Motor neuron (in vitro differentiated cells): ENCODE measurements around the gene RANBP9. TPM values are rescaled to one million over a fixed set of nuclear protein-coding genes. Genes with fewer than 3 reads are reported as not detected.
A peak's percentile ranks its signal among the peaks of the same experiment; 100 is the strongest.

Experiments
- ATAC-seq, 8 experiments: fragments of 200-7000 bp; cut with Tn5 transposase; replicated peaks in 6 of 8; 2 replicates each; pipeline ENCODE4 v1.8.0; 2021; ENCODE audit warnings: mild to moderate bottlenecking in 8 of 8, moderate library complexity in 8 of 8
- H3K27ac ChIP-seq, 2 donors: fragments of 250-450 bp; sonication (Bioruptor Pico); 2 replicates each; pipeline ENCODE4 v1.9.0; 2021; ENCODE audit warnings: antibody characterized with exemption in 2 of 2, mild to moderate bottlenecking in 2 of 2, moderate library complexity in 1 of 2
- H3K4me1 ChIP-seq, 2 donors: fragments of 250-450 bp; sonication (Bioruptor Pico); replicated peaks in 1 of 2; 2 replicates each; pipeline ENCODE4 v1.6.1; 2021; ENCODE audit warnings: antibody characterized with exemption in 2 of 2, mild to moderate bottlenecking in 2 of 2, moderate library complexity in 1 of 2
- H3K4me3 ChIP-seq, 5 donors: fragments of 250-450 bp; sonication (Bioruptor Pico); 2 replicates each; pipeline ENCODE4 v1.9.0; 2021; ENCODE audit warnings: antibody characterized with exemption in 5 of 5, mild to moderate bottlenecking in 5 of 5, moderate library complexity in 4 of 5
- WGBS, 10 experiments: fragments of 450-650 bp; shearing (Covaris generic); methylation state at CpG; one replicate each; pipeline ENCODE4 v1.0.0; 2022; 5-methylcytosine and 5-hydroxymethylcytosine counted together
- in situ Hi-C, 9 experiments: fragments of 400-800 bp; cut with MboI; loops; one replicate each; pipeline ENCODE4 v1.15.0; 2021; ENCODE audit warnings: low sequenced_read_pairs in 9 of 9, low pct_unique_long_range_greater_than_20kb in 2 of 9; ENCODE audit not compliant: unreplicated experiment in 9 of 9
- total RNA-seq, 8 experiments: library from RNA; unstranded; fragments of 300-600 nt; gene quantifications; 2 replicates each; pipeline versions ENCODE4 v1.2.3 to v1.2.4, GENCODE V29; 2022

The RANBP9 gene
- total RNA-seq, 8 experiments from 2014 or later: 23.4 to 47.8 (median 37.9) TPM

- WGBS, 10 experiments: 0 to 3% (median 0%) methylated on average over 4 to 13 of the region's 85 CpGs; no CpG with 5 or more reads in 4 of the 10 experiments
- peaks cover 9 to 19% of the 10 kb centered on the region in 2 donors for H3K4me1 ChIP-seq
- ATAC-seq: peak; percentile 84 to 93 (median 90)
- peak within 1 kb of the TSS; percentile 64 to 99 (median 81) for H3K4me3 ChIP-seq
- peak within 1 kb of the TSS; percentile 86 to 95 for H3K27ac ChIP-seq
- in situ Hi-C loops: no loop called here
Observed at GRCh38 chr6:13614926-13615791, 96.5 kb downstream of the RANBP9 start, which contains the start of gene NOL7. TSS of gene NOL7 (plus strand) at chr6:13615335. CDS start at chr6:13615359, 24 bp downstream.

DNA sequence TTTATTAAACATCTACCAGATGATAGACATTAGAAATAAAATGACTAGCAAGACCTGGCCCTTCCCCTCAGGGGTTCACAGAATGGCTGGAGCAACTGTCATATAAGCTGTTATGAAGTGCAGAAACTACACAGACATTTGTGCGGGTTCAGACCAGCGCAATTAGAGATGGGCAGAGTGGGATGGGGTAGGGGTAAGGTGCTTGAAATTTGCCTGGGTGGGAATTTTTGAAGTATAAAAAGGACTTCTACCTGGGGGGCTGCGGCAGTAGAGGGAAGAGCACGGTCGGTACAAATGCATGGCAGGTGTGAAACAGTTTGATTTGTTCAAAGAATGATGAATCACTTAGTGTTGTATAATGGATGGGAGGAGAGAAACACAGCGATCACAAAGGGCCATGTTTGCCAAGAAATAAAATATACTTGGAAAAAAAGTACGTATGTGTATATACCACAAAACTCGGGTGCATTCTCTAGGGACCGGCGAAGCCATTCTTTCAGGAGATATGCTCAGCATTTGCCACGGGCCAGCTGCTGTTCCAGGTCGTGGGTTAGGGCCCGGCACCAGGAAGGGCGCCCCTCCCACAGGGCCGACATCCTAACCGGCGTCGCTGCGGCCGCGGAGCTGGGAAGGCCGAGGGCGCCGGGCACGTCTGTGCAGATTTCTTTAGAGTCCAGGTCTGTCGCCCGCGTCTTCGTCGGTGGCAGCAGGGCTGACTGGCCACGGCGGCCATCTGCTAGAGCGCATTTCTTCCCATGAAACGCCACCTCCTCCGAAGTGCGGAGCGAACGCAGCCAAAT is 97.3 kb downstream of the RANBP9 start:
- H3K4me3 ChIP-seq: peak overlapping the region; percentile 64 to 99 (median 81)
- 0 to 73% (median 20%) methylated on average over 1 to 25 of the region's 38 CpGs for WGBS, 10 experiments
- in situ Hi-C loops: no loop called here
- H3K27ac ChIP-seq: peak overlapping the region; percentile 86 to 95
- H3K4me1 ChIP-seq: peaks cover 9 to 19% of the 10 kb centered on the region in 2 donors
- ATAC-seq: peak; percentile 37 to 61 (median 52)

DNA sequence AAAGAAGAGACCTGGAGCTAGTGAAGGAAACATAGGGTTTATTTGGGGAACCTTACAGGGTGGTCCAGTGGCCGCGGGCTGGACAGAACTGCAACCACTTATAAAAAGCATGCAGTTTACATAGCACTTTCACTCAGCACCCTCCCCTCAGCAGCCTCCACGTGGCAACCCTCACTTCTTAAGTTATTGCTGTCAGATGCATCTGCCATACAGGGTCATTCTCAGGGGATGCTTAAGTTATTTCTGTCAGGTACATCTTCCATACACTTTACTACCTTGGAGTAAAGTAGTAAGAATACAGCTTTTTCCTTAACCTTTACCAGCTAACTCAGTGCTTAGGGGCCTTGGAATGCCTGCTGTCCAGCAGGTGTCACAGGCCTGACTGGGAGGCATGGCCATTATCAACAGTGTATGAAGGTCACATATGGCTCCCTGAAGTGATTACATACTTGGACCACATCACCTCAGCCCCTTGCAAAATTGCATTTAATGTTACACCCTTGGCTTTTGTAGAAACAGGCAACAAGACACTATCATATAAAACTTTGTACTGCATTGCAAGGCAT is 98.5 kb downstream of the RANBP9 start:
- no peak for ATAC-seq
- in situ Hi-C loops: no loop called here
- Histone ChIP-seq H3K4me3 (peak overlapping the region in 1 of 5 donors; percentile 97), H3K27ac (no peak overlapping the region), H3K4me1 (peaks cover 9 to 19% of the 10 kb centered on the region in 2 donors)
- WGBS, 10 experiments: 0 to 90% (median 64%) methylated on average over 1 to 3 of the region's 3 CpGs; no CpG with 5 or more reads in 1 of the 10 experiments

- in situ Hi-C loops: no loop called here
- ATAC-seq: no peak
- Histone ChIP-seq H3K4me3 (no peak overlapping the region), H3K27ac (no peak overlapping the region), H3K4me1 (peaks cover 7 to 13% of the 10 kb centered on the region in 2 donors)
- WGBS, 10 experiments: 60 to 91% (median 76%) methylated on average over 1 to 4 of the region's 4 CpGs; no CpG with 5 or more reads in 2 of the 10 experiments
Observed at GRCh38 chr6:13611715-13612114, 99.9 kb downstream of the RANBP9 start.

- H3K4me3 ChIP-seq: no peak overlapping the region
- in situ Hi-C loops: no loop called here
- no peaks in the 10 kb centered on the region for H3K4me1 ChIP-seq
- 51 to 100% (median 97%) methylated on average over 1 to 4 of the region's 4 CpGs; no CpG with 5 or more reads in 1 of the 10 experiments for WGBS, 10 experiments
- no peak for ATAC-seq
- H3K27ac ChIP-seq: no peak overlapping the region
Observed at GRCh38 chr6:13605634-13606033, 106.0 kb downstream of the RANBP9 start.

GRCh38 chr6:13604546-13605416 is 106.9 kb downstream of the RANBP9 start:
- 60 to 100% (median 86%) methylated on average over 1 to 2 of the region's 2 CpGs; no CpG with 5 or more reads in 1 of the 10 experiments for WGBS, 10 experiments
- Histone ChIP-seq H3K4me3 (no peak overlapping the region), H3K4me1 (no peaks in the 10 kb centered on the region), H3K27ac (no peak overlapping the region)
- in situ Hi-C loops: no loop called here
- ATAC-seq: no peak

- ATAC-seq: no peak
- Histone ChIP-seq H3K4me3 (no peak overlapping the region), H3K27ac (no peak overlapping the region), H3K4me1 (no peaks in the 10 kb centered on the region)
- WGBS, 10 experiments: 50 to 100% (median 86%) methylated on average over 1 to 4 of the region's 4 CpGs; no CpG with 5 or more reads in 1 of the 10 experiments
- in situ Hi-C loops: no loop called here
Observed at GRCh38 chr6:13604135-13604534, 107.5 kb downstream of the RANBP9 start.

GRCh38 chr6:13600036-13600435 is 111.6 kb downstream of the RANBP9 start:
- in situ Hi-C loops: no loop called here
- ATAC-seq: no peak
- WGBS, 10 experiments: 86 to 100% (median 91%) methylated on average over 1 to 6 of the region's 6 CpGs
- H3K27ac ChIP-seq: no peak overlapping the region
- no peaks in the 10 kb centered on the region for H3K4me1 ChIP-seq
- H3K4me3 ChIP-seq: no peak overlapping the region

GRCh38 chr6:13597073-13597472 is 114.6 kb downstream of the RANBP9 start:
- Histone ChIP-seq H3K4me1 (no peaks in the 10 kb centered on the region), H3K27ac (no peak overlapping the region), H3K4me3 (no peak overlapping the region)
- in situ Hi-C loops: no loop called here
- 77 to 100% (median 90%) methylated on average over 3 to 4 of the region's 4 CpGs for WGBS, 10 experiments
- no peak for ATAC-seq

DNA sequence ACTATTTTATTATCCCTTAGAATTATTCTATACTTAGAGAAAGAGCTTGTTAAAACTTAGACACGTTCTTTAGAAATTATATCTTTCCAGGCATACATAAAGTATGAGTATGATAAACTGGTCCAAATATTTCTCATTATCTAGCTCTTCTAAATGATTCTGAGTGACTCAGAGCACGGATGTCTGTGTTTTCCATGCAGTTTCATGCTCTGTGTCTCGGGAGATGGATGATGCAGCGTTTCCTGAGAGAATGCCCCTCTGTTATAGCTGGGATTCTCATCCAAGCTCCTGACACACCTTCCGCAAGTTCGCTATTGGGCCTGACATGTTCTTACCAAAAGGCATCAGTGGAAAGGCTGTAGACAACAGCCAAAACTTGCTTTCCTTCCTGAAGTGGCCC is 117.9 kb downstream of the RANBP9 start:
- no peak overlapping the region for H3K27ac ChIP-seq
- peak in 1 of 8 experiments; percentile 43 for ATAC-seq
- in situ Hi-C loops: no loop called here
- no peak overlapping the region for H3K4me3 ChIP-seq
- WGBS, 10 experiments: 38 to 94% (median 84%) methylated on average over 1 to 5 of the region's 6 CpGs; no CpG with 5 or more reads in 3 of the 10 experiments
- H3K4me1 ChIP-seq: no peaks in the 10 kb centered on the region

- no peaks in the 10 kb centered on the region for H3K4me1 ChIP-seq
- H3K4me3 ChIP-seq: no peak overlapping the region
- in situ Hi-C loops: no loop called here
- WGBS, 10 experiments: 60 to 100% (median 86%) methylated on average over 1 to 6 of the region's 6 CpGs; no CpG with 5 or more reads in 3 of the 10 experiments
- no peak for ATAC-seq
- H3K27ac ChIP-seq: no peak overlapping the region
Observed at GRCh38 chr6:13593103-13593502, 118.5 kb downstream of the RANBP9 start.
